ENCODE results near the gene CDC14A.

CDC14A gene

DNA sequence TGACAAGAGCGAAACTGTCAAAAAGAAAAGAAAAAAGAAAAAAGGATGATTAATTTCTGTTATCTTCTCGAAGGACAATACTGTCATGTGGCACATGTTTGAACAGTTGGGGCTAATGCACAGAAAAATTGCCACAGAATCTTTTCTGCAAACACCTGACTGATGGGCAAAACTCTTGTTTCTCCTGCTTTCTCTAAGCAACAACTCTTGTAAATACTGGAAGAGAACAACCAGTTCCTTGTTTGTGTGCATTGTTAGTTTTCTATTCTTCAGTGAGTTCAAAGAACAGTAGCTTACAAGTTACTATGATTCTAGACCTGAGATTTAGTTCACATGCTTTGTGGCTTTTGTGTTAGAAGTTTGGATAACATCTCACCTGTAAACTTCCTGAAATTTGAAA is 60.7 kb downstream of the CDC14A start:
- Mint-ChIP-seq H3K27me3 (ENCODE audit: low read depth) (no peaks in the 10 kb centered on the region), H3K36me3 (ENCODE audit: low read depth) (peaks cover 39% of the 10 kb centered on the region), H3K9me3 (no peaks in the 10 kb centered on the region), H3K27ac (no peak overlapping the region), H3K4me3 (no peak overlapping the region), H3K4me1 (no peaks in the 10 kb centered on the region)
- TF ChIP-seq, protein P1, sequence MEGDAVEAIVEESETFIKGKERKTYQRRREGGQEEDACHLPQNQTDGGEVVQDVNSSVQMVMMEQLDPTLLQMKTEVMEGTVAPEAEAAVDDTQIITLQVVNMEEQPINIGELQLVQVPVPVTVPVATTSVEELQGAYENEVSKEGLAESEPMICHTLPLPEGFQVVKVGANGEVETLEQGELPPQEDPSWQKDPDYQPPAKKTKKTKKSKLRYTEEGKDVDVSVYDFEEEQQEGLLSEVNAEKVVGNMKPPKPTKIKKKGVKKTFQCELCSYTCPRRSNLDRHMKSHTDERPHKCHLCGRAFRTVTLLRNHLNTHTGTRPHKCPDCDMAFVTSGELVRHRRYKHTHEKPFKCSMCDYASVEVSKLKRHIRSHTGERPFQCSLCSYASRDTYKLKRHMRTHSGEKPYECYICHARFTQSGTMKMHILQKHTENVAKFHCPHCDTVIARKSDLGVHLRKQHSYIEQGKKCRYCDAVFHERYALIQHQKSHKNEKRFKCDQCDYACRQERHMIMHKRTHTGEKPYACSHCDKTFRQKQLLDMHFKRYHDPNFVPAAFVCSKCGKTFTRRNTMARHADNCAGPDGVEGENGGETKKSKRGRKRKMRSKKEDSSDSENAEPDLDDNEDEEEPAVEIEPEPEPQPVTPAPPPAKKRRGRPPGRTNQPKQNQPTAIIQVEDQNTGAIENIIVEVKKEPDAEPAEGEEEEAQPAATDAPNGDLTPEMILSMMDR (IDR thresholded peaks at IDR 0.05; ENCODE audit: unreplicated experiment in 3 of 3): no peak

DNA sequence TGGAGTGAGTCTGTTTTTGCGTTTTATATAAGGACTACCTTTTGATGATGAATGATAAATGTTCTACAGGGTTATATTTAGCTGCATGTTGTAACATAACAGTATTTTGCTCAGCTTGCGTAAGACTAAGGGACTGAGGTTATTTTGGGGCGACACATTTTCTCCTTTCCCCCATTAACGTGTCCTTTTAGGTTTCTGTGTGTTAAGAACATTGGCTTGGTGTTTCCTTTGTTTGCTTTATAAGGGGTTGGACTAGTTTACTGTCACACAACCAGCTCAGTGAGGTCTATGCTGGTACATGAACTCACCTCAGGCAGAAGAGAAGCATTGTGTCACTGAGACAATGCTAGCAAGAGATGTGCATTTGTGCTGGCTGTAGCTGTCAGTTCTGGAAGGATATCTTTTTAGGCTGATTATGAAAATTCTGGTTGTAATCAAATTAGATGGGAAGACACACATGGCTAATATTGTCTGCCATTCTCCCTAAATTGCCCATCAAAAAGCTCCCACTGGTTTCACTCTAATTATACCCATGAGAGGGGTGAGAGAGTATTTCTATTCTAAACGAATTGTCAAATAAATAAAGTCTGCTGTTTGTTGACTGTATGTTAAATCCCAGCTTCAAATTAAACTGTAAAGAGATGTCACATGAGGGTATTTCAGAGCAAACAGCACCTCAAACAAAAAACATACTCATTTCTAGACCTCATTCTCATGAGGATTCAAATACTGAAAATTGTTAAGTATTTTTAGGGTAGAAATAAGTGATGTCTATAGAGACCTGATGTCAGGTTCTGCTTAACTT is 62.6 kb downstream of the CDC14A start:
- no peaks in the 10 kb centered on the region for H3K27me3 Mint-ChIP-seq (ENCODE audit: low read depth)
- H3K9me3 Mint-ChIP-seq: no peaks in the 10 kb centered on the region
- H3K4me1 Mint-ChIP-seq: no peaks in the 10 kb centered on the region
- no peak overlapping the region for H3K27ac Mint-ChIP-seq
- TF ChIP-seq, protein P1 (IDR thresholded peaks at IDR 0.05; ENCODE audit: unreplicated experiment in 3 of 3): no peak
- H3K4me3 Mint-ChIP-seq: no peak overlapping the region
- H3K36me3 Mint-ChIP-seq (ENCODE audit: low read depth): peaks cover 27% of the 10 kb centered on the region

DNA sequence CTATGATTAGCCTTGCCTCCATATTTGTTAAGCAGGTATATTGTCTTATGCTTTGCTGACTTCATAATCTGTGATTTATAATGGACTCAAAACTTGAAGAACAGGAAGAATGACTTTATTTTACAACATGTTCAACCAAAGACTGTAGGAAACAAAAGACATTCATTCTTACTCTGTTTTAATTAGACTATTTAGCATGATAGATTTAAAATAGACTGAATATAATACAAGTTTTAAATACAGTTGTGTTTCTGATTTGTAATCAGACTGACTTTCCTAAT is 63.1 kb downstream of the CDC14A start:
- Mint-ChIP-seq H3K27ac (no peak overlapping the region), H3K27me3 (ENCODE audit: low read depth) (no peaks in the 10 kb centered on the region), H3K4me3 (no peak overlapping the region), H3K9me3 (no peaks in the 10 kb centered on the region), H3K36me3 (ENCODE audit: low read depth) (peaks cover 27% of the 10 kb centered on the region), H3K4me1 (no peaks in the 10 kb centered on the region)
- TF ChIP-seq, protein P1 (IDR thresholded peaks at IDR 0.05; ENCODE audit: unreplicated experiment in 3 of 3): no peak

DNA sequence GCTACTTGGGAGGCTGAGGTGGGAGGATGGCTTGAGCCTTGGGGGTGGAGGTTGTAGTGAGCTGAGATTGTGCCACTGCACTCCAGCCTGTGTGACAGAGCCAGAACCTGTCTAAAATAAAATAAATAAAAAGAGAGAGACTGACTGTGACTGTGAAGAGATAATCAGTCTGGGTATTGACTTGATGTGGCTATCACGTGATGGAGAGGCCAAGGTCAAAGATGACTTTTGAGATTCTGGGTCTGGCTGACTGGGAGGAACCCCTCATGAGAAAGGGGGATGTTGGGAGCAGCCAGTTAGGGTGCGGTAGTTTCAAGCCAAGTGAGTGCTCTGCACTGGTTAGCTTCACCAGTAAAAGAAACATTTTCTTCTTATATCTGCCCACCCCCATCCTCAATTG is 66.8 kb downstream of the CDC14A start:
- H3K27ac Mint-ChIP-seq: no peak overlapping the region

DNA sequence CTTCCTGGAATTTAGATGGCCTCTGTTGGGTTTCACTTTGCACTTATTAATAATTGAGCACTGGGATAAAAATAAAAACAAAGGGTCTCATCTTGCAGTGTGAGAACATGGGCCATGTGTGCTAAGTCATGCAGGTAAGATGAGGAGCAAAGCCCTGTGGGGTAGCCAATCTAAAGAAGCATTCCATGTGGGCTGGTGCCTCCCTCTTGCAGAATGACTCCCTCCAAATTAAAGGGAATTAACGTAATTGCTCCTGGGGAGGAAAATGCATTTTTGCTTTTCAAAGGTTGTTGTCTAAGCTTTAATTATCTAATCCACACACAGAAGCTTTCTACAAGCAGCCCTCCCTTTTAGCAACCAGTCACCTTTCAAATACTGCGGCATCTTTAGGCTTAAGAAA is 69.8 kb downstream of the CDC14A start:
- TF ChIP-seq, protein P1 (IDR thresholded peaks at IDR 0.05; ENCODE audit: unreplicated experiment in 3 of 3): no peak
- Mint-ChIP-seq H3K36me3 (ENCODE audit: low read depth) (peaks cover 17% of the 10 kb centered on the region), H3K9me3 (no peaks in the 10 kb centered on the region), H3K4me1 (no peaks in the 10 kb centered on the region), H3K27ac (peak overlapping the region in 2 of 3 experiments; percentile 21 to 25), H3K27me3 (ENCODE audit: low read depth) (no peaks in the 10 kb centered on the region), H3K4me3 (no peak overlapping the region)

More for the DNA sequence above, 66.8 kb downstream of the CDC14A start:
- H3K27me3 Mint-ChIP-seq (ENCODE audit: low read depth): no peaks in the 10 kb centered on the region
- TF ChIP-seq, protein P1 (IDR thresholded peaks at IDR 0.05; ENCODE audit: unreplicated experiment in 3 of 3): no peak
- no peaks in the 10 kb centered on the region for H3K9me3 Mint-ChIP-seq
- peaks cover 21% of the 10 kb centered on the region for H3K36me3 Mint-ChIP-seq (ENCODE audit: low read depth)
- H3K4me1 Mint-ChIP-seq: no peaks in the 10 kb centered on the region
- H3K4me3 Mint-ChIP-seq: no peak overlapping the region

DNA sequence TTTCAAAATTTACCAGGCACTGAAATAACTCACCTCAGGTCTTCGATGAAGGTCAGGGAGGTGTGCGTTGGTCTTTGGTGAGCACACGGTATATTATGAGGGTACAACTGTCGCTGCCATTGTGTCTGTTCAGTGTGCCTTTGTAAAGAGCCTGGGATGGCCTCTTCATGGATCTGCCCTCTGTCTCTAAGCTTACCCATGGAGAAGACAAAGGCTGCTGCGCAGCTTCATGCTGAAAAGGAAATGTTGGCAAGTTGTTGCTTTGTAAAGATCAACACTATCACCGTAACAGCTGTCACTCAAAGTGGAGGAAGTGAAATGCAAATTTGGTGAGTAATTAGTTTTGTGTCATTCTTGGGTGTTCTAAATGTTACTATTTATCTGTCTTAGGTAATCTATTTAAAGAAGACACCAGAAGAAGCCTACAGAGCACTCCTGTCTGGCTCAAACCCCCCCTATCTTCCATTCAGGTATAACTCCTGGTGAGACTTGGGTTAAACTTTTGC is 71.6 kb downstream of the CDC14A start:
- peaks cover 12% of the 10 kb centered on the region for H3K36me3 Mint-ChIP-seq (ENCODE audit: low read depth)
- H3K27me3 Mint-ChIP-seq (ENCODE audit: low read depth): no peaks in the 10 kb centered on the region
- TF ChIP-seq, protein P1 (IDR thresholded peaks at IDR 0.05; ENCODE audit: unreplicated experiment in 3 of 3): no peak
- H3K4me1 Mint-ChIP-seq: no peaks in the 10 kb centered on the region
- H3K9me3 Mint-ChIP-seq: no peaks in the 10 kb centered on the region
- no peak overlapping the region for H3K4me3 Mint-ChIP-seq
- H3K27ac Mint-ChIP-seq: peak overlapping the region in 1 of 3 experiments; percentile 9

Data from nephron (organoid).